HEK293T (cell line): ENCODE results near the gene AGO1.

ENCODE experiments used
- CTCF ChIA-PET: fragments of 350-600 bp; formaldehyde crosslinking; extraction: SDS; loops from one replicate; lab custom pipeline; 2021; ENCODE audit warnings: antibody characterized with exemption, inconsistent platforms; lab: Yijun Ruan, JAX
- POLR2A ChIA-PET: fragments of 350-600 bp; formaldehyde crosslinking; extraction: SDS; loops from one replicate; lab custom pipeline; 2020; ENCODE audit warnings: antibody characterized with exemption, inconsistent platforms; lab: Yijun Ruan, JAX
- DNase-seq: peaks from one replicate; pipeline ENCODE4 v3.0.0; 2012; ENCODE audit warnings: mixed read lengths; ENCODE audit errors: extremely low spot score
- ARNT ChIP-seq: fragments of 450-650 bp; IDR thresholded peaks from 2 replicates; pipeline ENCODE4 v1.6.1; 2017; ENCODE audit warnings: mild to moderate bottlenecking
- BHLHE40 ChIP-seq: fragments of 450-650 bp; IDR thresholded peaks from 2 replicates; pipeline ENCODE4 v1.6.1; 2016; ENCODE audit warnings: mild to moderate bottlenecking, moderate library complexity, borderline replicate concordance
- CTBP1 ChIP-seq: fragments of 450-650 bp; IDR thresholded peaks from 2 replicates; pipeline ENCODE4 v1.6.1; 2016; ENCODE audit warnings: borderline replicate concordance
- ELF4 ChIP-seq: fragments of 450-650 bp; IDR thresholded peaks from 2 replicates; pipeline ENCODE4 v1.6.1; 2017; ENCODE audit warnings: antibody characterized with exemption
- FOXA1 ChIP-seq: fragments of 450-650 bp; IDR thresholded peaks from 2 replicates; pipeline ENCODE4 v1.6.1; 2016; ENCODE audit warnings: mild to moderate bottlenecking
- FOXK2 ChIP-seq: fragments of 450-650 bp; IDR thresholded peaks from 2 replicates; pipeline ENCODE4 v1.6.1; 2016; ENCODE audit warnings: mild to moderate bottlenecking
- FOXM1 ChIP-seq: fragments of 450-650 bp; IDR thresholded peaks from 2 replicates; pipeline ENCODE4 v1.6.1; 2017; ENCODE audit warnings: mild to moderate bottlenecking, borderline replicate concordance
- HDGF ChIP-seq: fragments of 450-650 bp; IDR thresholded peaks from 2 replicates; pipeline ENCODE4 v1.6.1; 2017; ENCODE audit warnings: antibody characterized with exemption, borderline replicate concordance
- L3MBTL2 ChIP-seq: fragments of 450-650 bp; conservative IDR thresholded peaks from 2 replicates; pipeline ENCODE4 v1.6.1; 2016; ENCODE audit warnings: mild to moderate bottlenecking
- LEF1 ChIP-seq: fragments of 450-650 bp; IDR thresholded peaks from 2 replicates; pipeline ENCODE4 v1.6.1; 2017; ENCODE audit warnings: mild to moderate bottlenecking, borderline replicate concordance
- NFRKB ChIP-seq: fragments of 450-650 bp; IDR thresholded peaks from 2 replicates; pipeline ENCODE4 v1.6.1; 2016; ENCODE audit warnings: mild to moderate bottlenecking, moderate library complexity
- SP1 ChIP-seq: fragments of 450-650 bp; IDR thresholded peaks from 2 replicates; pipeline ENCODE4 v1.6.1; 2017
- SUZ12 ChIP-seq: fragments of 450-650 bp; IDR thresholded peaks from 2 replicates; pipeline ENCODE4 v1.6.1; 2016; ENCODE audit warnings: mild to moderate bottlenecking
- TARDBP ChIP-seq: fragments of 450-650 bp; IDR thresholded peaks from 2 replicates; pipeline ENCODE4 v1.6.1; 2016
- ZNF384 ChIP-seq: fragments of 450-650 bp; IDR thresholded peaks from 2 replicates; pipeline ENCODE4 v1.6.1; 2016
- TF ChIP-seq, protein P1 (sequence below): fragments of 450-650 bp; IDR thresholded peaks from 2 replicates; pipeline ENCODE4 v1.6.1; 2016

Gene AGO1

DNA sequence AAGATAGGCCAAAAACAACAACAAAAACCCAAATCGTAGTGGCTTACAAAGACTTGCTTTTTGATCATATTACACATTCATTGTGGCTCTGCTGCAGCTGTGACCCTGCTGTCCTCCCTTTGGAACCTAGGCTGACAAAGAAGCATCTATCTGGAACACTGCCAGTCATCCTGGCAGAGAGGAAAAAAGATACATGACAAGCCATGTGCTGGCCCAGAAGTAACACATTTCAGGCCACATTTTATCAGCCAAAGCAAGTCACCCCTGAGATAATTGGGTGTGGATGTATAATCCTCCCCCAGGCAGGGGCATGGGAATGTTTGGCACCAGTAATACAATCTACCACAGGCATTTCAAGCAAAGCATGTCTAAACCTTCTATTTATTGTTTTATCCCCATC, 37.2 kb upstream of the AGO1 start:
- ChIA-PET CTCF (no interaction called here), POLR2A (no interaction called here)
- no peak for TF ChIP-seq FOXA1
- no peak for DNase-seq

DNA sequence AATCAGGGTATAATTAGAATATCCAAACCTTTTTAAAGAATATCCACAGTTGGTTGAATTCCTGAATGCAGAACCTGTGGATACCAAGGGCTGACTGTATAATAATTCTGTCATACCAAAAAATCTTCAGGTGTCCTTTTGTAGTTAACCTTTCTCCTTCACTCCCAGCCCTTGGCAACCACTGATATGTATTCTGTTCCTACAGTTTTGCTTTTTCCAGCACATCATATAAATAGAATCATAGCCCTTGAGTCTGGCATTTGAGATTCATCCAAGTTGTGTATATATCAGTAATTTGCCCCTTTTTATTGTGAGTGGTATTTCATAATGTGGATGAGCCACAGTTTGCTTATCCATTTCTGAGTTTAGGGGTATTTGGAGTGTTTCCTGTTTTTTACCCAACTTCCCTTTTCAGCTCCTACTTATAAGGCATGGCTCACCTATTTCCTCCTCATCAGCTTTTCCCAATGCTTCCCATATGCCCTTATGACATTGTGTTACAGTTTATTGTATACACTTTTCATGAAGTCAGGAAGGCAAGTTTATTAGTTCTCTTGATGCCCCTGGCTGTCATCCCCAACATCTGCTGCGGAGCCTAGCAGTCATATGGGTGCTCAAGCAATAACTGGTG, 35.0 kb upstream of the AGO1 start:
- TF ChIP-seq FOXA1 (no peak), CTBP1 (no peak), HDGF (no peak), BHLHE40 (no peak), FOXK2 (no peak), L3MBTL2 (no peak), LEF1 (no peak), FOXM1 (no peak)
- CTCF ChIA-PET, result interaction anchor here (0.6 kb wide), 1 partner anchor 17 kb away, joined by 3 read pairs; no protein-coding TSS in a partner anchor
- DNase-seq, result no peak
- POLR2A ChIA-PET, result no interaction called here

DNA sequence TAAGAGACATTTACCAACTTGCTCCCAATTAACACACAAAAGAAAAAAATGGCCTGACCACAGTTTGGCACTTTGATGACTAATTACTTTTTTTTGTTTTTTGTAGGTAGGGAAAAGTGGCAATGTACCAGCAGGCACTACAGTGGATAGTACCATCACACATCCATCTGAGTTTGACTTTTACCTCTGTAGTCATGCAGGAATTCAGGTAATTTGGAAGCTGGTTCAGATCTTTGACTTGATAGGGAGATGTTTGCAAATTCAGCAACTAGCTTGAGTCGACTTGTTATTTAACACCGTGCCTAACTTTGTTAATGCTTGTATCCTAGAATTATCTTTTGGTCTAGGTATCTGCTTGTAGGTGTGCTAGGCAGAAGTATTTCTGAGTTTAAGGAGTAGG, 33.0 kb upstream of the AGO1 start:
- POLR2A ChIA-PET, result no interaction called here
- TF ChIP-seq BHLHE40 (no peak), FOXK2 (no peak), SUZ12 (no peak), HDGF (no peak), FOXA1 (no peak), SP1 (no peak), NFRKB (no peak), L3MBTL2 (no peak), ZNF384 (no peak), CTBP1 (no peak)
- CTCF ChIA-PET, result interaction anchor here (0.6 kb wide), 1 partner anchor 127 kb away, joined by 4 read pairs; no protein-coding TSS in a partner anchor
- DNase-seq, result no peak

DNA sequence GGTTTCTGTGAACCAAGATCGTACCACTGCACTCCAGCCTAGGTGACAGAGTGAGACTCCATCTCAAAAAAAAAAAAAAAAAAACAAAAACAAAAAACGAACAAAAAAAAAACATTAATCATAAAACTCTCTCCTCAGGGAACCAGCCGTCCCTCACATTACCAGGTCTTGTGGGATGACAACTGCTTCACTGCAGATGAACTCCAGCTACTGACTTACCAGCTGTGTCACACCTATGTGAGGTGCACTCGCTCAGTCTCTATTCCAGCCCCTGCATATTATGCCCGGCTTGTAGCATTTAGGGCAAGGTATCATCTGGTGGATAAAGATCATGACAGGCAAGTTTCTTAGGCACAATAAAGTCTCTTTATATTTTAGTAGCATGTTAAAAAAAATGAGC, 32.3 kb upstream of the AGO1 start:
- TF ChIP-seq, protein P1, sequence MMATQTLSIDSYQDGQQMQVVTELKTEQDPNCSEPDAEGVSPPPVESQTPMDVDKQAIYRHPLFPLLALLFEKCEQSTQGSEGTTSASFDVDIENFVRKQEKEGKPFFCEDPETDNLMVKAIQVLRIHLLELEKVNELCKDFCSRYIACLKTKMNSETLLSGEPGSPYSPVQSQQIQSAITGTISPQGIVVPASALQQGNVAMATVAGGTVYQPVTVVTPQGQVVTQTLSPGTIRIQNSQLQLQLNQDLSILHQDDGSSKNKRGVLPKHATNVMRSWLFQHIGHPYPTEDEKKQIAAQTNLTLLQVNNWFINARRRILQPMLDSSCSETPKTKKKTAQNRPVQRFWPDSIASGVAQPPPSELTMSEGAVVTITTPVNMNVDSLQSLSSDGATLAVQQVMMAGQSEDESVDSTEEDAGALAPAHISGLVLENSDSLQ, result no peak
- no peak for TF ChIP-seq BHLHE40
- TF ChIP-seq SUZ12, result no peak
- TF ChIP-seq NFRKB, result no peak
- no peak for TF ChIP-seq ARNT
- no peak for TF ChIP-seq L3MBTL2
- TF ChIP-seq SP1, result no peak
- no peak for TF ChIP-seq FOXK2
- TF ChIP-seq FOXM1, result no peak
- TF ChIP-seq LEF1, result no peak
- CTCF ChIA-PET, result interaction anchor here (0.6 to 0.7 kb wide), 5 partner anchors 13 to 316 kb away, joined by 3 to 5 read pairs (median 4); no protein-coding TSS in a partner anchor
- no peak for DNase-seq
- POLR2A ChIA-PET, result no interaction called here

DNA sequence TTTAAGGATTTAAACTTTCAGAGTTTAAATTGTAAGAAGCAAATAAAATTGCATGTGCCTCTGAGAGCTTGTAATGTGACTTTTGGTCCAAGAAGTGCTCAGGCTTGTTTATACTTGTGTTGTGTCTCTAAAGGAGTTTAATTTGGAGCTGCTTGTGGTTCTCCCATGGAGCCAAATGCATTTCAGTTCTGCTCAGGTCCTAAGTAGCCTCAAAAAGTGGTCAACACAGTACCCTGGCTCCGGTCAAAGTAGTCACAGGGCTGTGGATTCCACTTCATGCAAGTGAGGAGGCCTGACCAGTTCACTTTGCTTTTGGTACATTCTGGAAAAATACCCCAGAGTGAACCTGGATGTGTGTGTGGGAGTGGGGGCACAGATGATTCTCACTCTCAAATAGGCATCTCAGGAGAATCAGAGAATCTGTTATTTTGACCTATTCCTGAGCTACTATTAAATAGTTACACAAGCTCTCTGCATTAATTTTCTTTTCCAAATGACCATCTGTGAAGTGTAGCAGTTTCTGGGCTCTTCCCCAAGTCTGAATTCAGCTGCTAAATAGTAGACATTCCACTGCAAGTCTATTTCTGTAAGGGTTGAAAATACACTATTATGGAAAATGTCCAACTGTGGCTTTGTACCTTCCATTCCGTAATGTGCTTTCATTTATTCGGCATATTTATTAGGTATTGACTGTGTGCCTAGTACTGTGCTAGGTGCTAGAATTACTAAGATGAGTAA, 31.7 kb upstream of the AGO1 start:
- ChIA-PET POLR2A (no interaction called here), CTCF (interaction anchor here (0.6 to 0.7 kb wide), 4 partner anchors 13 to 317 kb away, joined by 3 to 5 read pairs (median 4); no protein-coding TSS in a partner anchor)
- no peak for DNase-seq
- TF ChIP-seq LEF1, result no peak
- TF ChIP-seq ELF4, result no peak
- no peak for TF ChIP-seq L3MBTL2
- TF ChIP-seq FOXA1, result no peak
- no peak for TF ChIP-seq BHLHE40
- no peak for TF ChIP-seq FOXK2
- no peak for TF ChIP-seq SP1
- TF ChIP-seq, protein P1, result no peak
- TF ChIP-seq HDGF, result no peak
- TF ChIP-seq FOXM1, result no peak
- TF ChIP-seq ARNT, result no peak
- TF ChIP-seq ZNF384, result no peak
- TF ChIP-seq TARDBP, result no peak
- no peak for TF ChIP-seq NFRKB
- TF ChIP-seq CTBP1, result no peak
- no peak for TF ChIP-seq SUZ12

DNA sequence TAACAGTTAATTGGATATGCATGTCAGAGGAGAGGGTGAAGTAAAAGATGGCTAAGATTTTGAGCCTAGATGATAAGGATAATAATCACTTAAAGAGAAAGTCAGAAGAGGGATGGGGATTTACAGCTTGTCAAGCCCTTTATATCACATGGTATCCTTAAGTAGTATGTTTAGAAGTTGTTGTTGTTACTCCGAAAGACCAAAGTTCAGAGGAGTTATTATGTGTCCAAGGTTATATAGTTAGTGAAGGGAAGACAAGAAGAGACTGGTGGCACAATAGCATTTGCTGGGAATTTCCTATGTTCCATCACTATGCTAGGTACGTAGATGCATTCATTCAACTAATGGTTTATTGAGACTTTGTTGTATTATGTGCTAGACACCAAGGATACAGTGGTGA, 30.8 kb upstream of the AGO1 start:
- CTCF ChIA-PET, result no interaction called here
- POLR2A ChIA-PET, result no interaction called here
- DNase-seq, result no peak
- TF ChIP-seq ZNF384, result no peak
- TF ChIP-seq ELF4, result no peak
- no peak for TF ChIP-seq ARNT
- TF ChIP-seq TARDBP, result no peak
- TF ChIP-seq FOXA1, result no peak
- no peak for TF ChIP-seq LEF1
- no peak for TF ChIP-seq L3MBTL2
- TF ChIP-seq NFRKB, result no peak
- no peak for TF ChIP-seq CTBP1
- TF ChIP-seq SP1, result no peak
- TF ChIP-seq BHLHE40, result no peak
- TF ChIP-seq HDGF, result no peak
- TF ChIP-seq, protein P1, result no peak
- TF ChIP-seq SUZ12, result no peak
